Activated B cell treated with CpG ODN at 0.5 μM for 24 hours (primary cell): ENCODE data around the gene BGN. TPM values are rescaled to one million over a fixed set of nuclear protein-coding genes. Genes with fewer than 3 reads are reported as not detected.

Source experiments
- ATAC-seq: fragments of 200-7000 bp; cut with Tn5 transposase; one replicate; pipeline ENCODE4 v1.10.0; 2021; ENCODE audit warnings: low read depth, mild to moderate bottlenecking, moderate library complexity
- CTCF ChIA-PET: fragments of 350-600 bp; sonication (Branson Sonifier 250); formaldehyde crosslinking; loops from one replicate; lab custom pipeline; 2021; ENCODE audit warnings: antibody characterized with exemption; lab: Charles Lee
- POLR2A ChIA-PET: fragments of 350-600 bp; sonication (Branson Sonifier 250); formaldehyde crosslinking; loops from one replicate; lab custom pipeline; 2021; ENCODE audit warnings: antibody characterized with exemption; lab: Charles Lee
- DNase-seq: peaks from one replicate; pipeline ENCODE4 v3.0.0; 2022
- H3K27ac Mint-ChIP-seq: one replicate; pipeline ENCODE4 v1.8.0; 2020; ENCODE audit warnings: mixed read lengths
- H3K27me3 Mint-ChIP-seq: one replicate; pipeline ENCODE4 v1.8.0; 2021; ENCODE audit warnings: mixed read lengths
- H3K36me3 Mint-ChIP-seq: one replicate; pipeline ENCODE4 v1.8.0; 2021; ENCODE audit warnings: low read depth, mixed read lengths
- H3K4me1 Mint-ChIP-seq: one replicate; pipeline ENCODE4 v1.8.0; 2021; ENCODE audit warnings: mixed read lengths
- H3K4me3 Mint-ChIP-seq: one replicate; pipeline ENCODE4 v1.8.0; 2020; ENCODE audit warnings: mild to moderate bottlenecking, mixed read lengths
- H3K9me3 Mint-ChIP-seq: one replicate; pipeline ENCODE4 v1.8.0; 2020; ENCODE audit warnings: mixed read lengths
- intact Hi-C: fragments of 100-400 bp; cut with micrococcal nuclease; formaldehyde crosslinking; loops from one replicate; pipeline ENCODE4 v1.15.1; 2024
- total RNA-seq: library from RNA; stranded (reverse); gene quantifications from 2 replicates; pipeline ENCODE4 v1.2.3, GENCODE V29; 2022
- TF ChIP-seq, protein P1 (sequence below): fragments of 200-600 bp; IDR thresholded peaks from one replicate; pipeline ENCODE4 v1.8.0; 2022; ENCODE audit warnings: antibody characterized with exemption, mild to moderate bottlenecking

The BGN gene
- total RNA-seq, 1 donor from 2014 or later = not detected

DNA sequence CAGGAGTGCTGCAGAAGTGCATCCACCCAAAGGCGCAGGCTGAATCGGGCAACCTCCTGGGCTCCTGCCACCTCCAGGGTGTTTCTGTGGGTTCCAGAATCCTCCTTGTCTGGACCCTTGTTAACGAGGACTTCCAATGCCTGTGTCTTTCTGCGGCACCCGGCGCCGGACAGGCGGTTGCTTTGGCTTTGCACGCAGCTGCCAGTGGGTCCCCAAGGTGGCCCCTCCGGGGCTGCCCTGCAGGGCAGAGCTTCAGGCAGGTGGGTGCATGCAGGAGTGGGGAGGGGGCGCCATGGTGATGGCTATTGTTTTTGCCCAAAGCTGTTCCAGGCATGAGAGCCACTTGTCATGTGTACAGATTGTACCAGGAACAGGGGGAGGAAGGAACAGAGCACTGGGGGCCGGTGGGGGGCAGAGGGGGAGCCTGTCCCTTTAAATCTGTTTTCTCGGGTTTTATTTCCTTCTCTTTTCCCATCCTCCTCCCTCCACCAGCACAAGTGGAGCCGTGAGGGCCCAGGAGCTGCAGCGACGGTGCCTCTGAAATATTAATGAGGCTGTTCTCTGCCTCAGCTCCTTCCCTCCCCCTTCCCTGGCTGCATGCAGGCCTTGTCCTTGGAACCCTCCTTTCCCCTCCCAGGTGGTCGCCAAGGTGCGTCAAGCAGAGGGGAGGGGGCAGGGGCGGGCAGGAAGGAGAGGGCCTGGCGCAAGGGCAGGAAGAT lies 35.8 kb downstream of the BGN start:
- H3K4me1 Mint-ChIP-seq = no peaks in the 10 kb centered on the region
- no peaks in the 10 kb centered on the region for H3K36me3 Mint-ChIP-seq
- TF ChIP-seq, protein P1, sequence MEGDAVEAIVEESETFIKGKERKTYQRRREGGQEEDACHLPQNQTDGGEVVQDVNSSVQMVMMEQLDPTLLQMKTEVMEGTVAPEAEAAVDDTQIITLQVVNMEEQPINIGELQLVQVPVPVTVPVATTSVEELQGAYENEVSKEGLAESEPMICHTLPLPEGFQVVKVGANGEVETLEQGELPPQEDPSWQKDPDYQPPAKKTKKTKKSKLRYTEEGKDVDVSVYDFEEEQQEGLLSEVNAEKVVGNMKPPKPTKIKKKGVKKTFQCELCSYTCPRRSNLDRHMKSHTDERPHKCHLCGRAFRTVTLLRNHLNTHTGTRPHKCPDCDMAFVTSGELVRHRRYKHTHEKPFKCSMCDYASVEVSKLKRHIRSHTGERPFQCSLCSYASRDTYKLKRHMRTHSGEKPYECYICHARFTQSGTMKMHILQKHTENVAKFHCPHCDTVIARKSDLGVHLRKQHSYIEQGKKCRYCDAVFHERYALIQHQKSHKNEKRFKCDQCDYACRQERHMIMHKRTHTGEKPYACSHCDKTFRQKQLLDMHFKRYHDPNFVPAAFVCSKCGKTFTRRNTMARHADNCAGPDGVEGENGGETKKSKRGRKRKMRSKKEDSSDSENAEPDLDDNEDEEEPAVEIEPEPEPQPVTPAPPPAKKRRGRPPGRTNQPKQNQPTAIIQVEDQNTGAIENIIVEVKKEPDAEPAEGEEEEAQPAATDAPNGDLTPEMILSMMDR = no peak
- no peaks in the 10 kb centered on the region for H3K27me3 Mint-ChIP-seq
- no peak for DNase-seq
- CTCF ChIA-PET = no interaction called here
- POLR2A ChIA-PET = no interaction called here
- no peak overlapping the region for H3K4me3 Mint-ChIP-seq
- H3K9me3 Mint-ChIP-seq = no peaks in the 10 kb centered on the region
- intact Hi-C loops = no loop called here
- ATAC-seq = no peak
- no peak overlapping the region for H3K27ac Mint-ChIP-seq

GRCh38 chrX:153533091-153533490 lies 38.3 kb downstream of the BGN start:
- ATAC-seq (no peak), DNase-seq (no peak)
- Mint-ChIP-seq H3K36me3 (no peaks in the 10 kb centered on the region), H3K9me3 (no peaks in the 10 kb centered on the region), H3K4me1 (no peaks in the 10 kb centered on the region), H3K27me3 (no peaks in the 10 kb centered on the region), H3K4me3 (no peak overlapping the region), H3K27ac (no peak overlapping the region)
- POLR2A ChIA-PET = interaction anchor here (0.6 kb wide), 1 partner anchor 152 kb away, joined by 3 read pairs; no protein-coding TSS in a partner anchor
- intact Hi-C loops = no loop called here
- CTCF ChIA-PET = interaction anchor here (1.0 kb wide), 1 partner anchor 112 kb away, joined by 4 read pairs; no protein-coding TSS in a partner anchor
- TF ChIP-seq, protein P1 = no peak

- H3K27me3 Mint-ChIP-seq = peaks cover 3% of the 10 kb centered on the region
- no peak overlapping the region for H3K4me3 Mint-ChIP-seq
- intact Hi-C loops = no loop called here
- ATAC-seq (no peak), DNase-seq (no peak)
- CTCF ChIA-PET = interaction anchor here (1.3 kb wide), 1 partner anchor 130 kb away, joined by 7 read pairs; no protein-coding TSS in a partner anchor
- POLR2A ChIA-PET = no interaction called here
- H3K4me1 Mint-ChIP-seq = no peaks in the 10 kb centered on the region
- TF ChIP-seq, protein P1 = no peak
- no peaks in the 10 kb centered on the region for H3K9me3 Mint-ChIP-seq
- no peak overlapping the region for H3K27ac Mint-ChIP-seq
- no peaks in the 10 kb centered on the region for H3K36me3 Mint-ChIP-seq
Measured at GRCh38 chrX:153537080-153537479, 42.3 kb downstream of the BGN start.

DNA sequence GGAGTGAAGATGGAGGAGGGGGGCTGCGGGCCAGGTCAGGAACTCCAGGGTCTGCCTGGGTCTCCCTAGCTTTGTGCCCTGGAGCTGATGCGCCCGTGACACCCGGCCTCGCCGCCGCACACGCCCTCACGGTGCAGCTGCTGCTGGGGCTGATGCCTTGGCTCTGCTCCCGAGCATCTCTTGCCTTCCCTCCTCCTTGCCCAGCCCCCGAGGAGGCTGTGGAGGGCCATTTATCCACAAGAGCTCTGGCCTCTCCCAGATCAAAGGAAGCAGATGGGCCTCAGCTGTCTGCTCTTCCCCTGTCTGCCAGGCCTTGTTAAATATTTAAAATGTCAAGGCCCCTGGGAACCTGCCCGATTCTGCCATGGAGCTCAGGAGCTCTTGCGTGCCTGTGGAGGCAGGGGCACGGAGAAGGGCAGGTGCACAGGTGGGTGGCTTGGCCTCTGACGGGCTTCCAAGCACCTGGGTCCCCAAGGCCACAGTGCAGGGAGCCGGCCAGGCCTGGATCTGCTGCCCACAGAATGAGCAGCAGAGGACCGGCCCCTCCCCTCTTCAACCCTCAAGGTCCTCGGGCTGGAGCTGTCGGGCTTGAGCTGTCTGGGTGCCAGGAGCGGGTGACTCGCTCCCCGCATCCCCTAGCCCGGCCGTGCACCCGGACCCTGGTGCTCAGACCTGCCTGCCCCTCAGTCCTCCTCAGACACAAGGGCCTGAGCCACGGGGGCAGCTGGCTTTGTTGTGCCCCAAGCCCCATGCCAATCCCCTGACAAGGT lies 42.9 kb downstream of the BGN start:
- Mint-ChIP-seq H3K27ac (no peak overlapping the region), H3K4me1 (no peaks in the 10 kb centered on the region), H3K4me3 (no peak overlapping the region), H3K27me3 (peaks cover 3% of the 10 kb centered on the region), H3K9me3 (no peaks in the 10 kb centered on the region), H3K36me3 (no peaks in the 10 kb centered on the region)
- TF ChIP-seq, protein P1 = no peak
- ChIA-PET POLR2A (no interaction called here), CTCF (interaction anchor here (1.3 to 3.0 kb wide), 3 partner anchors 112 to 130 kb away, joined by 7 to 22 read pairs (median 13); no protein-coding TSS in a partner anchor)
- intact Hi-C loops = no loop called here
- ATAC-seq (no peak), DNase-seq (no peak)

- no peak for ATAC-seq
- ChIA-PET POLR2A (no interaction called here), CTCF (interaction anchor here (0.6 to 3.0 kb wide), 8 partner anchors 111 to 599 kb away, joined by 3 to 30 read pairs (median 10); no protein-coding TSS in a partner anchor)
- intact Hi-C loops = no loop called here
- no peaks in the 10 kb centered on the region for H3K9me3 Mint-ChIP-seq
- no peaks in the 10 kb centered on the region for H3K4me1 Mint-ChIP-seq
- no peak overlapping the region for H3K27ac Mint-ChIP-seq
- H3K4me3 Mint-ChIP-seq = no peak overlapping the region
- H3K27me3 Mint-ChIP-seq = peaks cover 3% of the 10 kb centered on the region
- DNase-seq = no peak
- TF ChIP-seq, protein P1 = no peak
- no peaks in the 10 kb centered on the region for H3K36me3 Mint-ChIP-seq
Measured at GRCh38 chrX:153538424-153538823, 43.6 kb downstream of the BGN start.
